HUES6 (cell line): ENCODE data around the gene WNK2.

Experiments used
- H3K27ac ChIP-seq: 2 replicates; pipeline ENCODE4 v1.7.0; 2013; ENCODE audit warnings: low read depth, mild to moderate bottlenecking, low read length, inconsistent platforms
- H3K27me3 ChIP-seq: 2 replicates; pipeline ENCODE4 v1.6.1; 2013; ENCODE audit warnings: low read length; ENCODE audit not compliant: control insufficient read depth, insufficient read depth
- H3K36me3 ChIP-seq: 2 replicates; pipeline ENCODE4 v1.6.1; 2013; ENCODE audit warnings: low read length; ENCODE audit not compliant: control insufficient read depth, insufficient read depth
- H3K4me1 ChIP-seq: 2 replicates; pipeline ENCODE4 v1.6.1; 2013; ENCODE audit warnings: low read length; ENCODE audit not compliant: control insufficient read depth, insufficient read depth
- H3K4me3 ChIP-seq: 2 replicates; pipeline ENCODE4 v1.5.1; 2013; ENCODE audit warnings: low read depth, low read length
- H3K9ac ChIP-seq: one replicate; pipeline ENCODE4 v1.6.1; 2013; ENCODE audit warnings: mild to moderate bottlenecking, low read length
- H3K9me3 ChIP-seq: 2 replicates; pipeline ENCODE4 v1.6.1; 2013; ENCODE audit warnings: low read depth, low read length; ENCODE audit not compliant: control insufficient read depth, insufficient read depth

The WNK2 gene

GRCh38 chr9:93177676-93178075 lies 6.3 kb upstream of the WNK2 start:
- peaks cover 19% of the 10 kb centered on the region for H3K27me3 ChIP-seq
- H3K27ac ChIP-seq: no peak overlapping the region
- H3K4me3 ChIP-seq: no peak overlapping the region
- H3K9me3 ChIP-seq: no peaks in the 10 kb centered on the region
- H3K36me3 ChIP-seq: no peaks in the 10 kb centered on the region
- H3K9ac ChIP-seq: no peak overlapping the region
- H3K4me1 ChIP-seq: no peaks in the 10 kb centered on the region; the same call in 1 of the 2 replicates

GRCh38 chr9:93178851-93179786 lies 4.8 kb upstream of the WNK2 start:
- Histone ChIP-seq H3K9me3 (no peaks in the 10 kb centered on the region), H3K36me3 (no peaks in the 10 kb centered on the region), H3K27ac (no peak overlapping the region), H3K4me3 (no peak overlapping the region), H3K9ac (no peak overlapping the region), H3K27me3 (peaks cover 33% of the 10 kb centered on the region), H3K4me1 (peaks cover 3% of the 10 kb centered on the region)

- no peak overlapping the region for H3K27ac ChIP-seq
- peaks cover 48% of the 10 kb centered on the region for H3K27me3 ChIP-seq
- H3K4me3 ChIP-seq: no peak overlapping the region
Observed at GRCh38 chr9:93180938-93181337, 3.0 kb upstream of the WNK2 start.

GRCh38 chr9:93181672-93182435 lies 2.1 kb upstream of the WNK2 start:
- H3K27me3 ChIP-seq: peaks cover 51% of the 10 kb centered on the region
- H3K9me3 ChIP-seq: no peaks in the 10 kb centered on the region
- H3K9ac ChIP-seq: no peak overlapping the region
- no peaks in the 10 kb centered on the region for H3K36me3 ChIP-seq
- H3K4me1 ChIP-seq: peaks cover 19% of the 10 kb centered on the region
- H3K4me3 ChIP-seq: no peak overlapping the region
- no peak overlapping the region for H3K27ac ChIP-seq

More at GRCh38 chr9:93180938-93181337, 3.0 kb upstream of the WNK2 start:
- Histone ChIP-seq H3K36me3 (no peaks in the 10 kb centered on the region), H3K9me3 (no peaks in the 10 kb centered on the region), H3K9ac (no peak overlapping the region), H3K4me1 (peaks cover 10% of the 10 kb centered on the region)

- Histone ChIP-seq H3K9ac (no peak overlapping the region), H3K36me3 (no peaks in the 10 kb centered on the region), H3K27me3 (peaks cover 51% of the 10 kb centered on the region), H3K9me3 (no peaks in the 10 kb centered on the region), H3K4me3 (no peak overlapping the region), H3K4me1 (peaks cover 26% of the 10 kb centered on the region), H3K27ac (no peak overlapping the region)
Observed at GRCh38 chr9:93182572-93182971, 1.4 kb upstream of the WNK2 start.

GRCh38 chr9:93183131-93183662 lies 742 bp upstream of the WNK2 start:
- Histone ChIP-seq H3K9ac (no peak overlapping the region), H3K27ac (no peak overlapping the region), H3K36me3 (no peaks in the 10 kb centered on the region), H3K27me3 (peaks cover 51% of the 10 kb centered on the region), H3K9me3 (no peaks in the 10 kb centered on the region), H3K4me1 (peaks cover 26% of the 10 kb centered on the region), H3K4me3 (peak overlapping the region; percentile 68)

GRCh38 chr9:93184432-93185265 lies 710 bp downstream of the WNK2 start:
- H3K27ac ChIP-seq: no peak overlapping the region

GRCh38 chr9:93185266-93186214 lies 1.6 kb downstream of the WNK2 start:
- no peaks in the 10 kb centered on the region for H3K9me3 ChIP-seq
- peak overlapping the region; percentile 42 for H3K9ac ChIP-seq
- peaks cover 51% of the 10 kb centered on the region for H3K27me3 ChIP-seq
- peaks cover 36% of the 10 kb centered on the region for H3K4me1 ChIP-seq
- no peaks in the 10 kb centered on the region for H3K36me3 ChIP-seq
- no peak overlapping the region for H3K27ac ChIP-seq
- H3K4me3 ChIP-seq: peak overlapping the region; percentile 68

More at GRCh38 chr9:93184432-93185265, 710 bp downstream of the WNK2 start:
- no peaks in the 10 kb centered on the region for H3K36me3 ChIP-seq
- peak overlapping the region; percentile 68 for H3K4me3 ChIP-seq
- peaks cover 51% of the 10 kb centered on the region for H3K27me3 ChIP-seq
- peak overlapping the region; percentile 49 for H3K9ac ChIP-seq
- H3K4me1 ChIP-seq: peaks cover 36% of the 10 kb centered on the region
- no peaks in the 10 kb centered on the region for H3K9me3 ChIP-seq

- H3K9ac ChIP-seq: no peak overlapping the region
- no peak overlapping the region for H3K27ac ChIP-seq
- peaks cover 44% of the 10 kb centered on the region for H3K27me3 ChIP-seq
- peaks cover 36% of the 10 kb centered on the region for H3K4me1 ChIP-seq
- H3K36me3 ChIP-seq: no peaks in the 10 kb centered on the region
- H3K4me3 ChIP-seq: peak overlapping the region; percentile 68; the same call in 1 of the 2 replicates
- no peaks in the 10 kb centered on the region for H3K9me3 ChIP-seq
Observed at GRCh38 chr9:93186215-93186945, 2.4 kb downstream of the WNK2 start.
